ENCODE results near the gene WLS.
"Not testable (repeated sequence)": the region's sequence is repeated elsewhere in the genome, so short reads cannot be mapped to it uniquely, and the experiment has no call there.

The WLS gene

GRCh38 chr1:68164918-68165317 lies 67.4 kb downstream of the WLS start:
- no peak for DNase-seq (ENCODE audit: low spot score)

GRCh38 chr1:68163220-68163619 lies 69.1 kb downstream of the WLS start:
- DNase-seq (ENCODE audit: low spot score): no peak

GRCh38 chr1:68162761-68163160 lies 69.6 kb downstream of the WLS start:
- DNase-seq (ENCODE audit: low spot score): no peak

GRCh38 chr1:68161672-68162071 lies 70.7 kb downstream of the WLS start:
- not testable (repeated sequence) for DNase-seq (ENCODE audit: low spot score)

- not testable (repeated sequence) for DNase-seq (ENCODE audit: low spot score)
These were observed 71.4 kb downstream of the WLS start for GRCh38 chr1:68160935-68161334.

- no peak for DNase-seq (ENCODE audit: low spot score)
These were observed 72.3 kb downstream of the WLS start for GRCh38 chr1:68160021-68160420.

GRCh38 chr1:68158837-68159236 lies 73.5 kb downstream of the WLS start:
- no peak for DNase-seq (ENCODE audit: low spot score)

- no peak for DNase-seq (ENCODE audit: low spot score)
These were observed 74.9 kb downstream of the WLS start for GRCh38 chr1:68157416-68157815.

- no peak for DNase-seq (ENCODE audit: low spot score)
These were observed 80.6 kb downstream of the WLS start for GRCh38 chr1:68151690-68152089.

GRCh38 chr1:68149907-68150306 lies 82.4 kb downstream of the WLS start:
- no peak for DNase-seq (ENCODE audit: low spot score)

GRCh38 chr1:68149110-68149798 lies 83.1 kb downstream of the WLS start:
- no peak for DNase-seq (ENCODE audit: low spot score)

- DNase-seq (ENCODE audit: low spot score): no peak
These were observed 83.7 kb downstream of the WLS start for GRCh38 chr1:68148631-68149030.

- no peak for DNase-seq (ENCODE audit: low spot score)
These were observed 84.7 kb downstream of the WLS start for GRCh38 chr1:68147534-68148171.

GRCh38 chr1:68145418-68146126 lies 86.8 kb downstream of the WLS start:
- no peak for DNase-seq (ENCODE audit: low spot score)

- DNase-seq (ENCODE audit: low spot score): no peak
These were observed 87.5 kb downstream of the WLS start for GRCh38 chr1:68144856-68145255.

- no peak for DNase-seq (ENCODE audit: low spot score)
These were observed 88.7 kb downstream of the WLS start for GRCh38 chr1:68143633-68144032.

GRCh38 chr1:68142461-68142860 lies 89.9 kb downstream of the WLS start:
- no peak for DNase-seq (ENCODE audit: low spot score)

GRCh38 chr1:68142036-68142435 lies 90.3 kb downstream of the WLS start:
- DNase-seq (ENCODE audit: low spot score): no peak

- DNase-seq (ENCODE audit: low spot score): peak; percentile 31
These were observed 91.0 kb downstream of the WLS start for GRCh38 chr1:68141071-68142021.

GRCh38 chr1:68140536-68140935 lies 91.8 kb downstream of the WLS start:
- DNase-seq (ENCODE audit: low spot score): peak; percentile 16

GRCh38 chr1:68136187-68136586 lies 96.1 kb downstream of the WLS start:
- DNase-seq (ENCODE audit: low spot score): no peak
